GM18909 (cell line): Measurements from ENCODE around the gene EPHB2.

Experiments used
- ATAC-seq: cut with Tn5 transposase; IDR thresholded peaks from one replicate; pipeline ENCODE4 v1.9.1; 2021; ENCODE audit warnings: mild to moderate bottlenecking; ENCODE audit not compliant: unreplicated experiment, poor library complexity

Gene EPHB2

DNA sequence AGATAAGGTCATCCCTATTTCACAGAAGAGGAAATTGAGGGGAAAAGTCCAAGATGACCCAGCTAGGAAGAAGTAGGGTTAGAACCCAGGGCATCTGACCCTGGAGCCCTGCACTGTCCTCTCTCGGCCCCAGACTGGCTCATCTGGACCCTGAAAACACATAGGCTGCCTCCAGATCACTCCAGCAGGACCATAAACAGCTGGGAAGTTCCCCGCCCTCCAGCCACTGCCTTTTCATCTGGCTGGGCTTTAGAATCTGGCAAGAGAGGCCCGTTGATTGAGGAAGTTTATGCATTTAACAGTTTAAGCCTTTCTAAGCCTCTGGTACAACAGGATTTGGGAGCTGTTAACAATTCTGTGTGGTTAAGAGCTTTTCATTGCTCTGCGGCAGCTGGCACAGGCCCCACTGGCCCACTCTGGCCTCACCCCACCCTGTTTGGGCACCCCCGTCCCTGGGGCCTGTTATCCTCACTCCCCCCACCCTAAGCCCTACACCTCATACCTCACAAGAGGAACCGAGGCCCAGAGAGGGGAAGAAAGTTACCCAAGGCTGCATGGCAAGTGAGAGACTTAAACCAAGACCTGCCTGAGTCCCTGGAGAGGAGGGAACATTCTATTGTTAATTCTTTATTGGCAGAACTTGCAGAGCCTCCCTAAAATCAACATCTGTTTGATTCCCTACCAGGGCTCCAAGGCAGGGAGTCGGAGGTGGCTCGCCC, 84.2 kb downstream of the EPHB2 start:
- ATAC-seq = no peak

DNA sequence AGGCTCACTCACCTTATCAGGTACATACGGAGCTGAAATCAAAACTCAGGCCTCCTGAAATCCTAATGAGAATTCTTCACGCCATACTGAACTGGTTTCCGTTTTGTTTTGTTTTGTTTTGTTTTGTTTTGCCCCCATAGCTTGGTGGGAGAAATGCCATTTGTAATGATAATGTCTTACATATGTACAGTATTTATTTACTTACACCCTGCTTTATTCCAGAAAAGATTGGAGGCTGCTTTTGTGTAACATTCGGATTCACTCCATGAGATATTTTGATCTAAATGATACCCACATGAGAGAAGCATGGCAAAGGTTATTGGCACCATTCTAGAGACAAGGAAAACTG, 84.7 kb downstream of the EPHB2 start:
- ATAC-seq = no peak

DNA sequence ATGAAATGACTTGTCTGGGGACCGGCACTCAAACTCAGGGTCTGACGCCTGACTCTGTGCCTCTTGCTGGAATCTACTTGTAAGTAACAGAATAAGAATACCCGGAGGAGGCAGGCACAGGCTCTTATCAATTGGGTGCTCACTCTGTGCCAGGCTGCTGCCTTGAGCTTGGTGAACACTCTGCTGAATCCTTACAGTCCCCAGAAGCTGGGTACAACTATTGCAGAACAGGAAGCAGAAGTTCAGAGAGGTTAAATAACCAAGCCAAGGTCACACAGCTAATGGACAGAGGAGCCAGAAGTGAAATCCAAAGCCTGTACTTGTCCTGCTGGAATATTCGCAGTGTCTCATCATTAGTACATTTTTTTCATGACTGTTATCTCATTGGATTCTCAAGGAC, 86.0 kb downstream of the EPHB2 start:
- no peak for ATAC-seq

DNA sequence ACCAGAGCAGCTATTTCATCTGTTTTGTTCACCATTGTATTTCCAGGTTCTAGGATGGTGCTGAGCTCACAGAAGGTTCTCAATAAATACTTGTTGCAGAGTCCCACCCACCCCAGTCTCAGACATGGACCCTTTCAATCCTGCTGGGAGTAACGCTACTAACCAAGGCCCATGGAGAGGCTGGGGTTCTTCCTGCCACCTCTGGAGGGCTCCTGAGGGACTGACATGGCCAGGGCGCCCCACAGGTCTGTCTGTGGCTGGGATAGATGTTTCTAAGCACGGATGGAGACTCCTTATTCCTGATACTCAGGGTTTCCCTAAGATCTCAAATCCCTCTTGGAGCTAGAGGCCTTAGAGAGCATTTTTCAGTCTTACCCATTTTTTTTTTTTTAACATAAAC, 87.4 kb downstream of the EPHB2 start:
- no peak for ATAC-seq

DNA sequence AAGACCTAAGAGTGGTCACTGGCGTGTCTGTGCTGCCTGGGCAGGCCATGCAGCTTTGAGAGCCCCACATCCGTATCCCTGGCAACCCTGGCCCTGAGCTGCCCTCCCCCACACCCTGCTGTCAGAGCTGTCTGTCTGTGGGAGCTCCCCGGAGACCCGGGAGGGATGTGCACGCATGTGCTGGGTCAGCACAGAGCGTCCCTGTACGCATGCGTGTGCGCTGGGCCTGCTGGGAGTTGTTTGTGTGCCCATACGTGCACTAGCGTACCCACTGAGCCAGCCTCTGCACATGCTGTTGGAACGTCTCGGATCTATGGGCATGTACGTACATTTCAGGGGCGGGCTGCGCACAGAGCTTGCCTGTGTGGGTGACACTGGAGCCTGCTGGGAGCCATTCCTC, 89.3 kb downstream of the EPHB2 start:
- no peak for ATAC-seq

DNA sequence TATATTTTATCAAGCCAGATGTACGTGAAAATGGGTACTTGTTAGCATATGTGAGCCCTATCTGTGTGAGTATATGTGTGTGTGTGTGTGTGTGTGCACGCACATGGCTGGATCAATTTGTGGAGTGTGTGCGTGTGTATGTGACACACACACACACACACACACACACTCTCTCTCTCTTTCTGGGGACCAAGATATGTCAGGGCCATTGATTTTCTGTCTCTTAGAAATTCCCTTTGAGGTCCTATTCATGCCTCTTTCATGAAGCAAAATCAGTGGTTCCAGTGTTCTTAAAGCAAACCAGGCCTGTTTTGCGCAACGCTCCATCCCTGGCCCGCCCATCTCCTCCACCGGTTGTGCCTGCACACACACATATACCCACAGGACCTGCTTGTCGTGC, 90.0 kb downstream of the EPHB2 start:
- no peak for ATAC-seq

DNA sequence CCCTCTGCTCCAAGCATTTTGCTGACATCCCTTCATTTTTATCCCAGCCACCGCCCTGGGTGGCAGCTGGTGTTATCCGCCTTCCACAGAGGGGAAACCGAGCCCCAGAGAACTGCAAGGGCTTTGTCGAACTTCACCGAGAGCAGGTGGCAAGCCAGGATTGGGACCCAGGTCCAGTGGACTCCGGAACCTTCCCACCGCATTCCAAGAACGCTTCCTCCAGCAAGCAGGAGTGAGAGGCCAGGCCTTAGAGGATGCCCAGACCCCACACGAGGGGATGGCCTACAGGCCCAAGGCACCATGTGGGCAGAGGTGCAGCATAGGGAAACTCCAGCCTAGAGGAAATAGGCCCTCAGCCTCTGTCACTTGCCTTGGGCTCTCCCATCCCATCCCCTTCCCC, 90.7 kb downstream of the EPHB2 start:
- no peak for ATAC-seq

DNA sequence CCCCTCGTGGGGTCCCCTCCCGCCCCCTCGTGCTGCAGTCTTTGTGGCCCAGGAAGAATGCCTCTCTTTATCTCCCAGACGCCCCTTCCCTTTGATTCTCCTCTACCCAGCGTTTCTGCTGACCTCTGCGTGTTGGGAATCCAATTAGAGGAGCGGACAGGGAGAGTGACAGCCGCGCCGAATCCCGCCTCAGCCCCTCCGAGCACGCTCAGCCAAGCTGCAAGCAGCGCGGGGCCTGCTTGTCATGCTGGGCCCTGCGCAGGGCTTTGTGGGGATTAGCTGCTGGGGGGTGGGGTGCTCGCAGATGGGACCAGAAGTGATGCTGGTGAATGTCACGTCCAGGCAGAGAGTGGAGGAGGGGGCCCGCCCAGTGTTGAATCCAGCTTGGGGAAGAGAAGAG, 91.1 kb downstream of the EPHB2 start:
- no peak for ATAC-seq

DNA sequence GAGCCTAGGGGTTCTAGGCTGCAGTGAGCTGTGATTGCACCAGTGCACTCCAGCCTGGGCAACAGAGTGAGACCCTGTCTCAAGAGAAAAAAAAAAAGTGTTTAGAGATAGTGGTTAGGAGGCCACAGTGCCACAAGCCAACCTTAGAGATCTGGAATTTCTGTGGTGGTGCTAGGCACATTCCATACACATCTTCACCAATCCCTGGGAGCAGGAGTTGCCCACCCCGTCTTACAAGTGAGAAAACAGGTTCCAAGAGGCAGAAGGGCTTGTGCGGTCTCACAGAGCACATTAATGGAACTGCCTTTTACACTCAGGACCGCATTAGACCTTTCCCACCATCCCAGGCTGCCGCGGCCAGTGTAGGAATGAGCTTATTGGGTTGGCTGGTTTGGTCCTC, 93.2 kb downstream of the EPHB2 start:
- no peak for ATAC-seq

DNA sequence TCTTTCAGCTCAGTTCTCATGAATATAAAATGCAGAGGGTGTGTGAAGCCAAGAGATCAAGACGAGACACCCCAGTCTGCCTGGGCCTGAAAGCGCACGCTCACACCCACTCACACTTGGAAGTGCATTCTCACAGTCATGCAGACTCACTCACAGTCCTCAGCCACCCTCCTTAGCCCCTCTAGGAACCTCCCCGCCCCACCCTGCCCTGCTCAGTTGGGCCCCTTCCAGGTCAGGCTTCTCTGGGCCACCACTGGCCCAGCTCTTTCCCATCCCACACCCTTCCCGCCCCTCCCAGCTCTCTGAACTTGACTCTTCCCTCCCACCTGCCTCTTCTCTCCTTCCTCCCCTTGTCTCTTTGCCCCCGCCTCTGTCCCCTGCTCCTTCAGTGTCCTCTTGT, 93.8 kb downstream of the EPHB2 start:
- no peak for ATAC-seq

DNA sequence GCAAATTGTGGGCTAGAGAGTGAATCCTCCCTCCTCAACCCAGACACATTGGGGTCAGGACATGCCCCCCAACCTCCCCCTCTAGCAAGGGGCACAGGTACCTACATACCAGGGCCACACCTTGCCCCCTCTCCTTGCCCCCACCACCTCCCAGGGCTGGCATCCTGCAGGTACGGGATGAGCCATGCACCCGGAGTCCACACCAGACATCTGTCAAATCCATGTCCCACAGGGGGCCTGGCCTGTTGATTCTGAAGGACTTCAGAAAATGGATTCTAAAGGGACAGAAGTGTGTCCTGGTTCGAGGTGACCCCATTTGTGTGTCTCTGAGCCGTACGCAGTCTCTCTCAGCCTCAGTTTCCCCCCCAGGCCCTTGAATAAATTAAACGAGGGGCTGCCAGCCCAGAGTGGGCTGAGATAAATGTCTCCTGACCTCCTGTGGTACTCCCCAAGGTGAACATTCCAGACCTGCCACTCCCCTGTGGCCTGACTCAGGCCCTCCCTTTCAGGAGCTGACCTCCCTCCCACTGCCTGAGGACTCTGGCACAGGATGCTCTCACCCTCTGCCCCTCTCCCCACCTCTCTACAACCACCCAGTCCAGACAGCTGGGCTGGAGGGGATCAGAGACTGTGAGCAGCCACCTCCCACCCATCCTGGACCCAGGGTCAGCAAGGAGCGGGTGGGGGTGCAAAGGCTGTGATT, 94.5 kb downstream of the EPHB2 start:
- no peak for ATAC-seq

DNA sequence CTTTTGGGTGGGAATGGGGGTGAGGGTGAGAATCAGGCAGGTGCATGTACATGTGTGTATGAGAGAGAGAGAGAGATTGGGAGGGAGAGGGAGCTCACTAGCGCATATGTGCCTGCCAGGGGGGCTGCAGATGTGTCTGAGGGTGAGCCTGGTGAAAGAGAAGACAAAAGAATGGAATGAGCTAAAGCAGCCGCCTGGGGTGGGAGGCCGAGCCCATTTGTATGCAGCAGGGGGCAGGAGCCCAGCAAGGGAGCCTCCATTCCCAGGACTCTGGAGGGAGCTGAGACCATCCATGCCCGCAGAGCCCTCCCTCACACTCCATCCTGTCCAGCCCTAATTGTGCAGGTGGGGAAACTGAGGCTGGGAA, 95.0 kb downstream of the EPHB2 start:
- ATAC-seq = no peak

DNA sequence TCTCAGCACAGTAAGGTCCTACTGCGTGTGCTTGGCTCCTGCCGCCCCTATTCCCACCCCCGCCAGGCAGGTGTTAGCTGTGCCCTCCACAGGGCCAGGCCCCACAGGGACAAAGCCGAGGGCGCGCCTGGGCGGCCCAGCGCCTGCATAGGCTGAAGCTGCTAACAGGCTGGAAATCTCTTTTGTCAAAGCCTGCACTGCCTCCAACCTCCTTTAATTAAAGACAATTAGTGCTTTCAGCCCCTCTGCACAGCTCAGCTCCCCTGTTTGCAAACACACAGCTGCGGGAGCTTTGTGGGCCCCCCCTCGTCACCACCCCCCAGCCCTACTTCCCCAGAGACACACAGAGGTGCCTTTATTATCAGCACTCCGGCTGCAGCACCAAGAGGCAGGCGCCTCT, 95.9 kb downstream of the EPHB2 start:
- no peak for ATAC-seq

DNA sequence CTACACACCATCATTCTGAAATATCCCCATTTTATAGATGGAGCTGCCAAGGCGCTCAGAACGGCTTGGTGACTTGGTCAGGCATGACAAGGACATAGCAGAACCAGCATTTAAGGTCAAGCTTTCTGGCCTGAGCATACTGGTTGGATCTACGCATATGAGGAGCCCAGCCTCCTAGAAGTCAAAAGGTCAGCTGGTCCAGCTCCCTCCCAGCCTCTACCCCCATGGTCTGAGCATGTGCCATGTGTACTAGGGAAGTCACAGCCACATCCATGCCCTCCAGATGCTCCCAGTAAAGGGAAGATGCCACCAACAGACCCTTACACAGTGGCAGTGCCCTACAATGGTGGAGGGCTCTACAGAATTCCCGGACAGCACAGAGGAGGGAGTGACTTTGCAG, 96.7 kb downstream of the EPHB2 start:
- no peak for ATAC-seq

DNA sequence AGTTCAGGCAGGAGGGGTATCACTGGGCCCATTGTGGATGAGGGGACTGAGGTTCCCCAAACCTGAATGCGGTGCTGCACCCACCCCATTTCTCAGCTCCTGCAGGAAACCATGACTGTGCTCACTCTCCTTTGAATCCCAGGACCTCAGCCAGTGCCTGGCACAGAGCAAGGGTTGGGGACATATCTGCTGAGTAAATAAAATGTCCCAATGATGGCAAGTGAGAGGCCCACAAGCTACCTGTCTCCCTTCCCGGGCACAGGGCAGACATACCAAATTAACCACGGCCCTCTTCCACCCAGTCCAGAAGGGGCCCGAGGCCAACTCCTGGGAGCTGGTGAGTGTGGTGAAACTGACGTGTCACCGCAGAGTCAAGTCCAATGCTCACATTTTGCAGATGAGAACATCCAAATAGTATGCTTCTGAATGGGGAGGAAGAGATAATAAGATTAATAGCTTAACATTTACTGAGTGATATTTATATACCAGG, 97.6 kb downstream of the EPHB2 start:
- ATAC-seq = no peak

DNA sequence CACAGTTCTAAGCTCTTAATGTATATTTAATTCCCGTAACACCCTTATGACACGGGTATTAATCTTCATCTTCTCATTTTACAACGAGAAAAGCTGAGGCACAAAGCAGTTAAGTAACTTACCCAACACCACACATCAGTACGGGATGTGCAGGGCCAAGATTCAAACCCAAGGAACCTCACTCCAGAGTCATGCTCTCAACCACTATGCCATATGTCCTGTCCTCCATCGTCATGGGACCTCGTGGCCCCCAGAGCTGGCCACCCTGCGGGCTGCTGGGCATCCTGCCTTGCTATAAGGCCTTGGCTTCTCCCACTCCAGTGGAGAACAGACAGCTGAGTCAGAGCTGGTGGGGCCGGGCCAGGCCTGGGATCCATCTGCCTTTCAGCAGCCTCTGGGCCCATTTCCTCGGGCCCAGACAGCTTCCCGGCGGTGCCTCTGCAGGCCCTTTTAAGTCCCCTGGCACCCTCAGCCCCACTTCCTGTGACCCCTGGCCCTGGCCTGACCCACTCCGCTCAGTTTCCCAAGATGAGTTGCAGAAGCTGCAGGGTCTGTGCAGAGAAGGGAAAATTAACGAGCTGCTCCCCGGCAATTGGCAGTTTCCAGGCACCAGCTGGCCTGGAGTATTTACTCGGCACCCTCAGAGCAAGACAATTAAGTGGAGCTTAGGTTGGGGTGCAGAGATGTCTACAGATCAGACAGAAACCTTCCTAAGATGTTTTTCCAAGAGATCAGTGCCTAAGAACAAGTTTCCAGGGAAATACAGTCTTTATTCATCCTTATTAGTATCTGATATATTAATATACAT, 98.2 kb downstream of the EPHB2 start:
- no peak for ATAC-seq

DNA sequence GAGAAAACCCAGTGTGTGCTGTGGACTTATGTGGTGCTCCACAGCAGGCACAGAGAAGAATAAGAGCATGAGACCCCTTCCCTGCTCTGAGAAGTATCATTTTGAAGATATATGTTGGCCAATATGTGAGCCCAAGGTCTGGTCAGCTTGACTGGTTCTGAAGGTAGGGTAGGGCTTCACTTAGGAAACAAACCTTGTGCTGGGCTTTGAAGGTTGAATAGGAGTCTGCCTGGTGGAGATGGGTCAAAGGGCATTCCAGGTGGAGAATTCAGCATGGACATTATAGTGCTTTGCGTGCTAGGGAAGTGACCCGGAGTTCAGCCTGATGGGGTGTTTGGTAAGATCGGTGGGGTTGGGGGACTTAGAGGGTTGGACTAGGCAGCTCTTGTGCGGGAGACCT, 99.1 kb downstream of the EPHB2 start:
- no peak for ATAC-seq

DNA sequence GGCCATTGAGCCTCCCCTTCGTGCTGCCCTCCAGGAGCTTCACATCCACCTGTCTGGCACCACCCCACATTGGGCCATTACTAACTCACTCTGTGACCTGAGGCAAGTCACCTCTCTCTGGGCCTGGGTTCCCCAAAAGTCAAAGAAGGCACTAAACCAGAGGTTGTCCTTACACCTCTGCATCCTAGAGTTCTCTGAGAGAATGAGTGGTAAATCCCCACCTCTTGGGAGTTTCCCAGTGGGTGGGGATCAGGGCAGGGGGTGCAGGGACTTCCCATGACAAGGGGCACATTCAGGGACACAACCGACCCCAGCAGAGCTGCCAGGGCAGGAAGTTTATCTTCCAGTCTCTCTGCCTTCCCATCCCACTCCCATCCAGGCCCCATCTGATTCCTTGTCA, 99.7 kb downstream of the EPHB2 start:
- no peak for ATAC-seq

DNA sequence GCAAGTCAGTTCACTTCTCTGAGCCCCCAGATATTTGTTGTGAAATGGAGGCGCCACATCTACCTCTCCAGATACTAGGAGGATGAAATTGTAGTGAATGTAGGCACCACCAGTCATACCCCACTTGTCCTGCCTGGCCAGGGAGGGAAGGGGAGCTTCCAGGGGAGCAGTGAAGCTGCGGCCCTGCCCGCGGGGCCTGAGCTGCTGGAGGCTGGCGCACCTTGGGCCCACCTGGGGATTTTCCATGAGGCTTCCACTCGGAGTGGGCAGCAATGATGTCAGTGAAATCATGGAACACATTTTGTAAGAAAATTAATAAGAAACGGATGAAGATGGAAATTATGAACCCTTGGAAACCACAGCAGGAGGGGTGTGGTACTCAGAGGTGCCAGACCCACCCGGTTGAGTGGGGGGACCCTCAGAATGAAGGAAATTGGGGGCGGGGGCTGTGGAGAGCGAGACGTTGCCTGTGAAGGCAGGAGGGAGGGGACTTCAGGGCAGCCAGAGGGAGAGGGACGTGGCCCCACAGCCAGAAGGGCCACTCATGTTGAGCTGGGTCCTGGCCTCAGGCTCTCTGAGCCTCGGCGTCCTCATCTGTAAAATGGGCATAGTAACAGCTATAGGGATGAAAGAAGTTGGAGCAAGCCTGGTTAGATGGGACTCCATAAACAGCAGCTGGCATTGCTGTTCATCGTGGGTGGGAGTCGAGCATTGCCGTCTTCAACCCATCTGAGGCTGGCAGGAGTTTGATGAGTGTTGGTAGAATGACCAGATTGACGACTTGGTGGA, 101.6 kb downstream of the EPHB2 start:
- no peak for ATAC-seq

DNA sequence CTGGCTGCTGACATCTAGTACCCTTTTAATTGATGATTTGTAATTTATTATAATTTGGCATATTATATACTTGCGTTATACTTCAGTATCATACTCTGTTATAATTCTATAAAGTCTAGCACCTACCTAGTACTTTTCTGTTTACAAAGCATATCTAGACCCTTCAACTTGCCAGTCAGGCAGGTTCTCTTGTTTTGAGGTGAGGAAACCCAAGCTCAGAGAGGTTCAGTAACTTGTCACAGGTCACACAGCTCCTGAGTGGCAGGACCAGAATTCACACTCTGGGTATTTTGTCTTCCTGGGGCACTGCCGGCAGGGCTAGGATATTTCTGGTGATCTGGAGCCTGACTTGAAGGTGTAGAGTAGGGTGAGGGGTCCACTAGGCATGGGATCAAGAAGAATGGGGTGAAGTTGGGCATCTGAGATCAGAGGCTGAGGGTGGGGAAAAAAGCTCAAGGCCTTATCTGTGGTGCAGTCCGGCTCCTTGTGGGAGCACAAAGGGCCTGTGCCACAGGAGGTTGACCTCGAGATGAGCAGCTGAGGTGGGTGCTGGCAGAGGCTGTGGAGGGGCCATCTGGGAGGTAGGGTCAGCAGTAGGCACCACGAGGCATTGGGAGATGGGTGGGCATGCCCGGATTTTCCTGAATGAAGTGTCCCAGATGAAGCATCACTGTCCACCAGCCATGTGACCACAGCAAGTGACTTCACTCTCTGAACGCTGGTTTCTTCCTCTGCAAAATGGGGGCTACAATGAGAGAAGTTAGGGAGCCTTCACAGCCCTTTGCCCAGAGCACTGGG, 102.6 kb downstream of the EPHB2 start:
- ATAC-seq = no peak
